OCI-LY1 (cell line): ENCODE results near the gene IRF7.

ENCODE experiments used
- EZH2 ChIP-seq: fragments of 200-600 bp; sonication (generic), shearing (Covaris generic); IDR thresholded peaks from 2 replicates; pipeline ENCODE4 v1.8.0; 2017; ENCODE audit warnings: borderline replicate concordance, mixed run types, mild to moderate bottlenecking, antibody characterized with exemption, low read length, moderate library complexity, mixed read lengths
- TF ChIP-seq, protein P1 (sequence below): fragments of 200-600 bp; sonication (generic), shearing (Covaris generic); IDR thresholded peaks from 2 replicates; pipeline ENCODE4 v1.5.1; 2017; ENCODE audit warnings: mild to moderate bottlenecking, antibody characterized with exemption, low read length, moderate library complexity, mixed read lengths

DNA sequence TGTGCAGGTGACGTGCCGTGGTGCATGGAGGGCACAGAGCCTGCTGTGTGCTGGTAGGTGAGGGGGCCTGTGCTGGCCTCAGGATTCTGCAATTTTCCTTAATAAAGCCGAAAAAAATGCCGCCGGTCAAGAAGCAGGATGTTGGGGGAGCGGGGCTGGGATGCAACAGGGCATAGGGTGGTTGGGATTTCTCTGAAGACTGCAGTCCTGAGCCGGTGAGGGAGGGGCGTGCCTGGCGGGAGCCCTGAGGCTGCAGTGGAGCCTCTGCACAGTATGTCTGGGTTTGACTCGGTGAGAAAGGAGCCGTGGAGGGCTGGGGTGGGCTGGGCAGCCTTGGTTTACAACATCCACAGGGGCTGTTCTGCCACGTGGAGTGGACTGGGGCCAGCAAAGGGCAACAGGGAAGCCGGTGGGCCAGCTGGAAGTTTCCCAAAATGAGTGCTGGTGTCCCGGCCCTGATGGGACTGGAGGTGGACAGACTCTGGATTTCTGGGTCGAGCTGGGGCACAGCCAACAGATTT, 7.7 kb upstream of the IRF7 start:
- TF ChIP-seq, protein P1, sequence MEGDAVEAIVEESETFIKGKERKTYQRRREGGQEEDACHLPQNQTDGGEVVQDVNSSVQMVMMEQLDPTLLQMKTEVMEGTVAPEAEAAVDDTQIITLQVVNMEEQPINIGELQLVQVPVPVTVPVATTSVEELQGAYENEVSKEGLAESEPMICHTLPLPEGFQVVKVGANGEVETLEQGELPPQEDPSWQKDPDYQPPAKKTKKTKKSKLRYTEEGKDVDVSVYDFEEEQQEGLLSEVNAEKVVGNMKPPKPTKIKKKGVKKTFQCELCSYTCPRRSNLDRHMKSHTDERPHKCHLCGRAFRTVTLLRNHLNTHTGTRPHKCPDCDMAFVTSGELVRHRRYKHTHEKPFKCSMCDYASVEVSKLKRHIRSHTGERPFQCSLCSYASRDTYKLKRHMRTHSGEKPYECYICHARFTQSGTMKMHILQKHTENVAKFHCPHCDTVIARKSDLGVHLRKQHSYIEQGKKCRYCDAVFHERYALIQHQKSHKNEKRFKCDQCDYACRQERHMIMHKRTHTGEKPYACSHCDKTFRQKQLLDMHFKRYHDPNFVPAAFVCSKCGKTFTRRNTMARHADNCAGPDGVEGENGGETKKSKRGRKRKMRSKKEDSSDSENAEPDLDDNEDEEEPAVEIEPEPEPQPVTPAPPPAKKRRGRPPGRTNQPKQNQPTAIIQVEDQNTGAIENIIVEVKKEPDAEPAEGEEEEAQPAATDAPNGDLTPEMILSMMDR = no peak
- TF ChIP-seq EZH2 = no peak
